Muscle layer of duodenum (tissue), 2 donors: Measurements from ENCODE around the gene SLC35F1.

Experiments used
- H3K27ac ChIP-seq: one replicate; pipeline ENCODE4 v1.7.0; 2013; ENCODE audit warnings: mild to moderate bottlenecking, low read length
- H3K27me3 ChIP-seq: one replicate; pipeline ENCODE4 v1.7.0; 2013; ENCODE audit warnings: low read depth, mild to moderate bottlenecking, control low read depth, low read length
- H3K36me3 ChIP-seq, 2 donors: one replicate each; pipeline ENCODE4 v1.7.0; 2013; ENCODE audit warnings: low read length in 2 of 2, control low read depth in 1 of 2, mild to moderate bottlenecking in 1 of 2; ENCODE audit not compliant: insufficient read depth in 2 of 2, control insufficient read depth in 1 of 2
- H3K4me1 ChIP-seq, 2 donors: one replicate each; pipeline ENCODE4 v1.7.0; 2013; ENCODE audit warnings: low read length in 2 of 2, mild to moderate bottlenecking in 2 of 2, control low read depth in 1 of 2, moderate library complexity in 1 of 2; ENCODE audit not compliant: insufficient read depth in 2 of 2, control insufficient read depth in 1 of 2
- H3K4me3 ChIP-seq, 2 donors: one replicate each; pipeline ENCODE4 v1.7.0; 2013; ENCODE audit warnings: low read length in 2 of 2, low read depth in 1 of 2, mild to moderate bottlenecking in 1 of 2
- H3K9me3 ChIP-seq, 2 donors: one replicate each; pipeline ENCODE4 v1.7.0; 2013; ENCODE audit warnings: low read length in 2 of 2, control low read depth in 1 of 2, mild to moderate bottlenecking in 1 of 2; ENCODE audit not compliant: control insufficient read depth in 1 of 2
- donor health status: healthy.

The SLC35F1 gene

GRCh38 chr6:118124851-118125250, 217.8 kb downstream of the SLC35F1 start:
- Histone ChIP-seq H3K27me3 (no peaks in the 10 kb centered on the region), H3K27ac (no peak overlapping the region), H3K4me3 (no peak overlapping the region), H3K9me3 (no peaks in the 10 kb centered on the region), H3K36me3 (no peaks in the 10 kb centered on the region), H3K4me1 (no peaks in the 10 kb centered on the region)

- Histone ChIP-seq H3K9me3 (no peaks in the 10 kb centered on the region), H3K36me3 (no peaks in the 10 kb centered on the region), H3K27me3 (no peaks in the 10 kb centered on the region), H3K4me1 (peaks cover 0 to under 1% of the 10 kb centered on the region in 2 donors), H3K4me3 (no peak overlapping the region), H3K27ac (no peak overlapping the region)
Measured at GRCh38 chr6:118128755-118129154, 221.7 kb downstream of the SLC35F1 start.

- H3K9me3 ChIP-seq: no peaks in the 10 kb centered on the region
- H3K4me3 ChIP-seq: no peak overlapping the region
- H3K27me3 ChIP-seq: no peaks in the 10 kb centered on the region
- no peak overlapping the region for H3K27ac ChIP-seq
- peaks cover 0 to 26% of the 10 kb centered on the region in 2 donors for H3K4me1 ChIP-seq
- H3K36me3 ChIP-seq: no peaks in the 10 kb centered on the region
Measured at GRCh38 chr6:118134206-118134605, 227.1 kb downstream of the SLC35F1 start.

- H3K36me3 ChIP-seq: no peaks in the 10 kb centered on the region
- H3K27ac ChIP-seq: no peak overlapping the region
Measured at GRCh38 chr6:118134736-118135135, 227.7 kb downstream of the SLC35F1 start.

GRCh38 chr6:118135371-118135770, 228.3 kb downstream of the SLC35F1 start:
- Histone ChIP-seq H3K27ac (no peak overlapping the region), H3K9me3 (no peaks in the 10 kb centered on the region), H3K4me3 (no peak overlapping the region), H3K27me3 (no peaks in the 10 kb centered on the region), H3K4me1 (peaks cover 0 to 26% of the 10 kb centered on the region in 2 donors), H3K36me3 (no peaks in the 10 kb centered on the region)

More at GRCh38 chr6:118134736-118135135, 227.7 kb downstream of the SLC35F1 start:
- Histone ChIP-seq H3K27me3 (no peaks in the 10 kb centered on the region), H3K4me1 (peaks cover 0 to 26% of the 10 kb centered on the region in 2 donors), H3K4me3 (no peak overlapping the region), H3K9me3 (no peaks in the 10 kb centered on the region)

GRCh38 chr6:118141211-118141610, 234.1 kb downstream of the SLC35F1 start:
- Histone ChIP-seq H3K36me3 (no peaks in the 10 kb centered on the region), H3K27me3 (no peaks in the 10 kb centered on the region), H3K4me3 (no peak overlapping the region), H3K9me3 (no peaks in the 10 kb centered on the region), H3K27ac (no peak overlapping the region), H3K4me1 (peaks cover 0 to 11% of the 10 kb centered on the region in 2 donors)

GRCh38 chr6:118146584-118146983, 239.5 kb downstream of the SLC35F1 start:
- H3K9me3 ChIP-seq: no peaks in the 10 kb centered on the region
- no peak overlapping the region for H3K4me3 ChIP-seq
- peaks cover 0 to 7% of the 10 kb centered on the region in 2 donors for H3K4me1 ChIP-seq
- no peaks in the 10 kb centered on the region for H3K36me3 ChIP-seq
- H3K27ac ChIP-seq: no peak overlapping the region
- H3K27me3 ChIP-seq: no peaks in the 10 kb centered on the region

GRCh38 chr6:118147511-118147910, 240.4 kb downstream of the SLC35F1 start:
- Histone ChIP-seq H3K27ac (no peak overlapping the region), H3K4me3 (no peak overlapping the region), H3K27me3 (no peaks in the 10 kb centered on the region)

GRCh38 chr6:118148561-118148960, 241.5 kb downstream of the SLC35F1 start:
- H3K4me1 ChIP-seq: peaks cover 0 to 7% of the 10 kb centered on the region in 2 donors
- H3K36me3 ChIP-seq: no peaks in the 10 kb centered on the region
- no peak overlapping the region for H3K4me3 ChIP-seq
- no peaks in the 10 kb centered on the region for H3K9me3 ChIP-seq
- no peak overlapping the region for H3K27ac ChIP-seq
- H3K27me3 ChIP-seq: no peaks in the 10 kb centered on the region

More at GRCh38 chr6:118147511-118147910, 240.4 kb downstream of the SLC35F1 start:
- Histone ChIP-seq H3K4me1 (peaks cover 0 to 7% of the 10 kb centered on the region in 2 donors), H3K36me3 (no peaks in the 10 kb centered on the region), H3K9me3 (no peaks in the 10 kb centered on the region)

GRCh38 chr6:118152524-118152923, 245.5 kb downstream of the SLC35F1 start:
- Histone ChIP-seq H3K27me3 (no peaks in the 10 kb centered on the region), H3K4me3 (no peak overlapping the region), H3K9me3 (no peaks in the 10 kb centered on the region), H3K36me3 (no peaks in the 10 kb centered on the region), H3K4me1 (no peaks in the 10 kb centered on the region), H3K27ac (no peak overlapping the region)

GRCh38 chr6:118161343-118161742, 254.3 kb downstream of the SLC35F1 start:
- no peak overlapping the region for H3K27ac ChIP-seq
- H3K27me3 ChIP-seq: no peaks in the 10 kb centered on the region
- H3K4me1 ChIP-seq: no peaks in the 10 kb centered on the region
- H3K36me3 ChIP-seq: no peaks in the 10 kb centered on the region
- no peaks in the 10 kb centered on the region for H3K9me3 ChIP-seq
- no peak overlapping the region for H3K4me3 ChIP-seq

GRCh38 chr6:118163542-118163941, 256.5 kb downstream of the SLC35F1 start:
- Histone ChIP-seq H3K27ac (no peak overlapping the region), H3K9me3 (no peaks in the 10 kb centered on the region), H3K4me3 (no peak overlapping the region), H3K27me3 (no peaks in the 10 kb centered on the region), H3K36me3 (no peaks in the 10 kb centered on the region), H3K4me1 (no peaks in the 10 kb centered on the region)
